CD4-positive, alpha-beta T cell treated with Interleukin-15 for 4 hours (primary cell): ENCODE data around the gene RDH5.

Source experiments
- DNase-seq: peaks from one replicate; pipeline ENCODE4 v3.0.0-alpha.2; 2020; ENCODE audit warnings: low spot score

Gene RDH5

DNA sequence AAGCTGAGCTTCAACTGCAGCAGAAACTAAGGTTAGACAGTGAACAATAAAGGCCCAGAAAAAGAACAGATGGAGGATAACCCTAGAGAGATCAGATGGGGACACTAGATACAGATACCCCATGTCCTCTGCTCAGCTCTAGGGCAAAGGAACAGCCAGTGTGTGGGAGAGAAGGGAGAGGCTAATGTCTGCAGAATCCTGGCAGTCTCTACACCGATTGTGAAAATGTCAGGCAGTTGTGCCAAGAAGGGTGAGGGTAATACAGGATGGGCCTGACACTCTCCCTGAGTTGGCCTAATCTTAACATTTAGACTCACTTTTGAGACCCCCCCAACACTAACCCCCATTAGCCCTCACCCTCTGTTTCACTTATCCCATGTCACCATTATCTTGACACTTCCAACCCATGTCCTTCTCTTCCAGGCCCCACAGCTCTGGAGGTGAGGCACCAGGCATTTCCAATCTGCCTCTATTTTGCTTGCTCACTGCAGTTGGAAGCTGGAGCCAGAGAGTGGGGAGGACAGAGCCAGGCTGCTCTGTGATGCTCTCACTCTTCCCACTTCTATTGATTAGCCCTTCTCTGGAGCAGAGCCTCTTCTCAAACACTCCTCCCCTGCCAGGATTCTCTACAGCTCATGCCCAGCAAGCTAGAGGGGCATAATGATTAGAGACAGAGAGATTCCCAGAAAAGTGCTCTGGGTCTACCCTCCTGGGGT lies 7.3 kb upstream of the RDH5 start:
- DNase-seq = no peak

DNA sequence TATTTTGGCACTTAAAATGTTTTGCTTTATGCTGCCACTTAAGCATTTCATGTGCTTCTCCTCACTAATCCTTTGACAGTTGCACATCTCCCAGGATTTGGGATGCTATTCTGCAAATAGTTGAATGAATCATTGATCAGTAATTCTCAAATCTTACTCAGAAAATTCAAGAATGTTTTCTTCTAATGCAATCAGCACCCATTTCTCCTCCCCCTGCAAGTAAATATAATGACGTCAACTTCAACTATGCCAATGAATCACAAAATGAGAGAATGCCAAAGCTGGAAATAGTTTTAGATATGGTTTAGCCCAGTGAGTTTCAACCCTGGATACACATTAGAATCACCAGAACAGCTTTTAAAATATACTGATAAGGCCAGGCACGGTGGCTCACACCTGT lies 6.5 kb upstream of the RDH5 start:
- DNase-seq = no peak

DNA sequence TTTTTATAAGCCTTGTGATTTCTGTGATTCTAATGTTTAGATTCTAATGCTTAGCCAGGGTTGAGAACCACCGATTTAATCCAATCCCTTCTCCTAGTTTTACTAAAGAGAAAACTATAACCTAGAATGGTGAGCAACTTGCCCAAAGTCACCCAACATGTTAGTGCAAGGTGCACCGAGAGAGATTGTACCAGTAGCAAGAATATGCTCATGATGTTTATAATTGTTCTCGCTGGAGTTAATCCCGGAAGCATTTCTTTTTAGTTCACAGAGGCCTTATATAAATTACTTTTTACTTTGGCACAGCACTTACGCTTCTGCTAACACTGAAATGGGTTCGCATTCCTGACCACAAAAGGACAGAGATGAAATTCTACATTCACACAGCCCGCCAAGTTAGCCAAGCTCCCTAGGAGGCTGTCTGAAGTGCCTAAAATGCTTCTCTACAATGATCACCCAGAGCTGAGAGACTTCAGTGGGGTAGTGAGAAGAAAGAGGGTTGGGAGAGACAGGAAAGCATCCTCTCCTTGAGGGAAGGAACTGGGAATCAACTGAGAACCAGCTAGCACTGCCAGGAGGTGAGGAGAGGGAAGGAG lies 4.9 kb upstream of the RDH5 start:
- no peak for DNase-seq

DNA sequence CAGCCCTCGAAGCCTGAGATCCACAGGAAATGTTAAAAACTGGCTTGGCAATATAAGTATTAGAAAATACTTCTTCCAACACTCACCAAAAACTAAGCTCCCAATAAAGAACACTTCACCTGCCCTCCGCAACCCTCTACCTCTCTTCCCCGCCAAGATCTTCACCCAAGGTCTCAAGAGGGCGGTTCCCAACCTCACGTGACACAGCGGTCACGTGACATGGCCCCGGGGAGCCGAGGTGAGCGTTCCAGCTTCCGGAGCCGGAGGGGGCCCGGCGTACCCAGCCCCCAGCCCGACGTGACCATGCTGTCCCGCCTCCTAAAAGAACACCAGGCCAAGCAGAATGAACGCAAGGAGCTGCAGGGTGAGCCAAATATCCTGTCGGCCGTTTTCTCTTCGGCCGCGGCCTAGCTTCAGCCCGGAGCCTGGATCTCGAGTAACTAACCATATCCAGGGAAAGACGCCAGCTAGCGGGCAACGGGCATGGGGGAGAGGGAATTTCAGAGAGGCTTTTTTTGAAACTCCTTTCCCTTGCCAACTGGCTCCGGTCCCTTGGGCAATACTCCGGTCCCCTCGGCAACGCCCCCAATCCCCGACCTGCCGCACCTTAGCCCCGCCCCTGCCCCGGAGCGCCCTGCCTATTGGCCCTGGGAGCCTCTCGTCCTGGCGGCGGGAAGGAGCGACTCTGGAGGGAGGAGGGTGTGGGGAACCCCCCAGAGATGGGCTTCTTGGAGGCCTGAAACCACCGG lies 4.2 kb upstream of the RDH5 start, which contains the start of gene BLOC1S1:
BLOC1S1 (plus strand) TSS at position 214 of the 749 bp plus-strand sequence; CDS start at position 220, 6 bp downstream.
- peak; percentile 89 for DNase-seq

DNA sequence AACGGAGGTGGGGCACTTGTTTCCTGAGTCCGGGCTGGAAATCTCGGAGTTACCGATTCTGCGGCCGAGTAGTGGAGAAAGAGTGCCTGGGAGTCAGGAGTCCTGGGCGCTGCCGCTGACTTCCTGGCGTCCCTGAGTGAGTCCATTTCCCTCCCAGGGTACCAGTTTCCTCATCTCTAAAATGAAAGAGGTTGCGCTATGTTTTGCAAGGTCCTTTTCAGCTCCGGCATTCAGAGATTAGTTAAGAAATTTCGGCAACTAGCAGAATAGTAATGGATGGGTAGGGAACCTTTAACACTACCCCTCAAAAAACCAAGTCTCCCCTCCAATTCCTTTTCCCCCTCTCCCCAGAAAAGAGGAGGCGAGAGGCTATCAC lies 3.6 kb upstream of the RDH5 start:
- no peak for DNase-seq

- DNase-seq = peak; percentile 27
Measured at GRCh38 chr12:55717011-55718007, 2.9 kb upstream of the RDH5 start.

DNA sequence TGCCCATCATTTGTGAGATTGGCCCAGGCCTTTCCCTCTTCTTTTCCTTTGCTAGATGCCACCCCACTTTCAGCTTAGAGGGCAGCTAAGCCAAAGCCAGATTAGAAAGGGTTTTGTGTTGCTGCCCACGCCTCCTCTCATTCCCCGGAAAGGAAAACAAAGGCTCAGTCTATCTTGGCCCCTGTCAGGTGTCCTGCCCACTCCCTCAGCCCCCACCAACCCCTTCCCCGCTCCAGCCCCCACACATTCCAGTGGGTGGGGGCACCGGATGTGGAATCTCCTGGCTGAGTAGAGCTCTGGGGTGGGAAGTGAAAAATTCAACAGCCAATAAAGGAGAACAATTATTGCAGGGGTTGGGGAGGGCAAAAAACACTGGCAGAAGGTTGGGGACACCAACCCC lies 2.2 kb upstream of the RDH5 start:
- DNase-seq = no peak

- DNase-seq = no peak
Measured at GRCh38 chr12:55718624-55719275, 1.4 kb upstream of the RDH5 start.

- no peak for DNase-seq
Measured at GRCh38 chr12:55719371-55719770, 822 bp upstream of the RDH5 start.

DNA sequence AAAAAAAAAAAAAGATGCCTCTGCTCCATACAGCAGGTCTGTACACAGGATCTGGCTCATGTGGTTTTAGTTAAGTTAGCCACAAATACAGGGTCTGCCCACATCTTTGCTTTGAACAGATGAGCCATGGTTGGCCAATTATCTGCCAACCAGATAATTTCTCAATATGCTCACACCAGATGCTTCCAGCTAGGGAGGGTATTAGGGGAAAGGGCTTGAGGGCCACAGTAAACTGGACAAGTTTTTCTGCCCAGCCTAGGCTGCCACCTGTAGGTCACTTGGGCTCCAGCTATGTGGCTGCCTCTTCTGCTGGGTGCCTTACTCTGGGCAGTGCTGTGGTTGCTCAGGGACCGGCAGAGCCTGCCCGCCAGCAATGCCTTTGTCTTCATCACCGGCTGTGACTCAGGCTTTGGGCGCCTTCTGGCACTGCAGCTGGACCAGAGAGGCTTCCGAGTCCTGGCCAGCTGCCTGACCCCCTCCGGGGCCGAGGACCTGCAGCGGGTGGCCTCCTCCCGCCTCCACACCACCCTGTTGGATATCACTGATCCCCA lies 776 bp downstream of the RDH5 start:
- no peak for DNase-seq

DNA sequence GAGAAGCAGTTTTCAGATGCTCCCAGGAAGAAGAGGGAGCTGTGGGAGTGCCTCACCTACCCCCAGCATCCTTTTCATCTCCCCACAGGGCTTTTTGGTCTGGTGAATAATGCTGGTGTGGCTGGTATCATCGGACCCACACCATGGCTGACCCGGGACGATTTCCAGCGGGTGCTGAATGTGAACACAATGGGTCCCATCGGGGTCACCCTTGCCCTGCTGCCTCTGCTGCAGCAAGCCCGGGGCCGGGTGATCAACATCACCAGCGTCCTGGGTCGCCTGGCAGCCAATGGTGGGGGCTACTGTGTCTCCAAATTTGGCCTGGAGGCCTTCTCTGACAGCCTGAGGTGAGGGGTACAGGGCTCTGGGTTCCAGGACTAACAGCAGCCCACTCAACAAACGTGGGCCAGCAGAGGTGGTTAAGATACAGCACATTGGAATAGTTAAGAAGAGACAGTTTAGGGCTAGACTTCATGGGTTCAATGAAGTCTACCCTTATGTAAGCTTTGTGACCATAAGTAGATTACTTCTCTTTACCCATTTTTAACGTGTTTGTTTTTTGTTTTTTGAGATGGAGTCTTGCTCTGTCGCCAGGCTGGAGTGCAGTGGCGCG lies 1.5 kb downstream of the RDH5 start:
- no peak for DNase-seq

DNA sequence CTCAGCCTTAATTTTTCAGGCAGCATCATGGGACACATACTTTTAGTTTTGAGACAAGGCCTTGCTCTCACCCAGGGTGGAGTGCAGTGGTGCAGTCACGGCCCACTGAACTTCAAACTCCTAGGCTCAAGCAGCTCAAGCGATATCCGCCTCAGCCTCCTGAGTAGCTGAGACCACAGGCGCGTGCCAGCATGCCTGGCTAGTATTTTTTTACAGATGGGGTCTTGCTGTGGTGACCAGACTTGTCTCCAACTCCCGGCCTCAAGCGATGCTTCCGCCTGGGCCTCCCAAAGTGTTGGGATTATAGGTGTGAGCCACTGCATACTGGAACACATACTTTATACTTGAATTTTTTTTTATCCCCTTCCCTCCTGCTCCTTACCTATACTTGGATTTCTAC lies 2.8 kb downstream of the RDH5 start:
- no peak for DNase-seq

DNA sequence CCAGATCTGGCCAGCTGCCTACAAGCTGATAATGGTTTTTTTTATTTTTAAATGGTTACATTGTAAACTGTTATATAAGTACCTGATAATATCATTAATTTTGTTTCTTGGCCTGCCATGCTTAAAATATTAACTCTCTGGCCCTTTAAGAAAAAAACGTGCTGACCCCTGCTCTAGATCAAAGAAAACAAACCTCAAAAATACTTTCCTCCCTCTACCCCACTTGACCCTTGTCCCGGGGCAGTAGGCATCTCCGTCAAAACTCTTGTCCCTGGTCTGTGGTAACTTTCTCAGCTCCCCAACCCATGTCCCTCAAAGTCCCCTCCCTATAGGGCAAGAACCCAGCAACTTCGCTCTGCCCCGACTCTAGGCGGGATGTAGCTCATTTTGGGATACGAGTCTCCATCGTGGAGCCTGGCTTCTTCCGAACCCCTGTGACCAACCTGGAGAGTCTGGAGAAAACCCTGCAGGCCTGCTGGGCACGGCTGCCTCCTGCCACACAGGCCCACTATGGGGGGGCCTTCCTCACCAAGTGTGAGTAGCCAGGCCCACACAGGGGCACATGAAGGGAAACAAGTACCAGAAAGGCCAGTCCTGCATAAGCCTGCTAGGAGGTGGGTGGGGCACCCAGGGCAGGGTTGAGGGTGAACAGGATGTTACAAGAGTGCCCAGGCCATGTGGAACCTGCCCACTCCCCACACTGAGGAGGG lies 3.5 kb downstream of the RDH5 start:
- no peak for DNase-seq

- peak; percentile 67 for DNase-seq
Measured at GRCh38 chr12:55724226-55724939, 4.2 kb downstream of the RDH5 start.

DNA sequence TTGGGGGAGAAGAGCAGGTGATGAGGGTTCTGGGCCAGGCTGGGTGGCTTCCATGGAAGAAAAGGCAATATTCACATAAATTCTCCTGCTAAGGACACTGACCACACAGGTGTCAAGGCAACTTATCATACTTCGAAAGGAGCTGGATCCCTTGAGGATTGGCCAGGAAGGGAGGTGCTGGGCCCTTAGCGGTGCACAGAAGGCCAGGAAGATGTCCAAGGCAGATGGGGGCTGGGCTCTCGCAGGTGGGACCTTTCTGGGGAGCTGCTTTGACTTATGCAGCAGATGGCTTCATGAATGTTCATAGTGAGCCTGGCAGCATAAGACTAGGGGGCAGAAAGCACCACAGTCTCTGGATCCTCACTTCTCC lies 4.7 kb downstream of the RDH5 start:
- no peak for DNase-seq

- no peak for DNase-seq
Measured at GRCh38 chr12:55725556-55725955, 5.4 kb downstream of the RDH5 start.

- no peak for DNase-seq
Measured at GRCh38 chr12:55726971-55727370, 6.8 kb downstream of the RDH5 start.

DNA sequence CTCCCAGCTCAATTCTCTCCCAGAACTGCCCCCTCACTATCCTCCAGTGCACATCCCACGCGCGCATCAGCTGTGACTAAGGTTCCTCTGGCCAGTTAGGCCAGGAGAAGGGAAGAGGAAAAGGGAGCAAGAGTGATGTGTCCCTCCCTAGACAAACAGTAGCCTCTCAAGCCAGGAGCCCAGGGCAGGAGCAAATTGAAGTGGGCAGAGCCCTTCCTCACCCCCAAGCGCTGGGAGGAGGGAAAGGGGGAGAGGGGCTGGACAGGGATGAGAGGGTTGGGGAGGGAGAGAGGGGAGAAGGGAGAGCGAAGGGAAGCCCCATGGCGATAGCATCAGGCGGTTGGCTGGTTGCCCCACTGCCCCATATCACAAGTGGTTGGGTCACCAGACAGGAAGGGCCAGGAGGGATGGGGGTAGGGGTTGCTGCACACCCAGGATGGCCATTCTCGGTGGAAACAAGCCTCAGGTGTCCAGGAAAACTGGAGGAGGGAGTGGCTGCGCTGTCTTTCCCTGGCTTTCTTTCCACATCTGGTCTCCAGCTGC lies 7.5 kb downstream of the RDH5 start:
- DNase-seq = no peak
